ENCODE measurements around the gene CD160.

CD160 gene

DNA sequence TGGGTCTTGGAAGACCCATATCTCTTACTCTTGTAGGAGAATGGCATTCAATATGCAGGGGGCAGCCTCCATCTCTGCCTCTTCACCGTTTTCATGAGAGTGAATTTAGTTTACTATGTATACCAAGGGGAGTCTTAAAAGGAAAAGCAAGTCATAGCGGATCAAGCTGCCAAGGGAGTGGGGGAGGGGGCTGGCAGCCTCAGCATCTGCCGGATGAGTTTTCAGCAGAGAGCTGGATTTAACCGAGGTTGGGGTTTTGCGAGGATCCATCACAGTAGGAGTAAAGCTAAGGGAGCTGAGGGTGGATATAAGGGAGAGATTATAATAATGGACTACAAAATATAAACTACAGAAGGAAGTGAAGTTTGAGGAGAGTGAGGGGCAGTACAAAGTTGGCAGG, 9.9 kb downstream of the CD160 start:
- DNase-seq (ENCODE audit: extremely low read depth, low read depth), result no peak
- no peak overlapping the region for H3K4me3 ChIP-seq (replicated peaks; ENCODE audit: low read depth, low read length)
- TF ChIP-seq, protein P1, sequence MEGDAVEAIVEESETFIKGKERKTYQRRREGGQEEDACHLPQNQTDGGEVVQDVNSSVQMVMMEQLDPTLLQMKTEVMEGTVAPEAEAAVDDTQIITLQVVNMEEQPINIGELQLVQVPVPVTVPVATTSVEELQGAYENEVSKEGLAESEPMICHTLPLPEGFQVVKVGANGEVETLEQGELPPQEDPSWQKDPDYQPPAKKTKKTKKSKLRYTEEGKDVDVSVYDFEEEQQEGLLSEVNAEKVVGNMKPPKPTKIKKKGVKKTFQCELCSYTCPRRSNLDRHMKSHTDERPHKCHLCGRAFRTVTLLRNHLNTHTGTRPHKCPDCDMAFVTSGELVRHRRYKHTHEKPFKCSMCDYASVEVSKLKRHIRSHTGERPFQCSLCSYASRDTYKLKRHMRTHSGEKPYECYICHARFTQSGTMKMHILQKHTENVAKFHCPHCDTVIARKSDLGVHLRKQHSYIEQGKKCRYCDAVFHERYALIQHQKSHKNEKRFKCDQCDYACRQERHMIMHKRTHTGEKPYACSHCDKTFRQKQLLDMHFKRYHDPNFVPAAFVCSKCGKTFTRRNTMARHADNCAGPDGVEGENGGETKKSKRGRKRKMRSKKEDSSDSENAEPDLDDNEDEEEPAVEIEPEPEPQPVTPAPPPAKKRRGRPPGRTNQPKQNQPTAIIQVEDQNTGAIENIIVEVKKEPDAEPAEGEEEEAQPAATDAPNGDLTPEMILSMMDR (IDR thresholded peaks at IDR 0.05; ENCODE audit: low read depth, low read length, missing control alignments), result no peak

DNA sequence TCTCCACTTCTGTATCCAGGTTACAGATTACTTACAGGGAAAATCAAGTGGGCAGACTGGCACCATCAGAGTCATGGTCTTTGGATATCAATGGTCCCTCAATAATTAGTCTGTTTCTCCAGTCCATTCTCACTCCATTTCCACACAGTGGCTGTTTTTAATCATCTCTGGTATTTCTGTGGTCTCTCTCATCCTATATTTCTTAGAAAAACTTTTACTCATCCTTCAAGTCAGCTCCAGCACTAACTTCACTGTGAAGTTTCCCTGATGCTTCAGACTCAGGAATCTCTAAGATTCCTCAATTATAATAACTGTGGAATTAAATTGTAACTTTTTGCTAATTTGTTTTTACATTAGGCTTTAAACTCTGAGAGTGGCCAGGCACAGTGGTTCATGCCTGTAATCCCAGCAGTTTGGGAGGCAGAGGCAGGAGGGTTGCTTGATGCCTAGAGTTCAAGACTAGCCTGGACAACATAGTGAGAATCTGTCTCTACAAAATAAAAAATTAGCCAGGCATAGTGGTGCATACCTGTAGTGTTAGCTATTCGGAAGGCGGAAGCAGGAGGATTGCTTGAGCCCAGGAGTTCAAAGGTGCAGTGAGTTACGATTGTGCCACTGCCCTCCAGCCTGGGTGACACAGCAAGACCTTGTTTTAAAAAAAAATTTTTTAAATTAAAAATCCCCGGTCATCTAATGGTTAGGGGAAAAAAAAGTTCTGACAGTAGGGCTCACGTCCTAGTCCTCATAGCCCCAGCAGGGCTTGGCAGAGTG, 10.6 kb downstream of the CD160 start:
- H3K4me3 ChIP-seq (replicated peaks; ENCODE audit: low read depth, low read length), result no peak overlapping the region
- no peak for DNase-seq (ENCODE audit: extremely low read depth, low read depth)
- TF ChIP-seq, protein P1 (IDR thresholded peaks at IDR 0.05; ENCODE audit: low read depth, low read length, missing control alignments), result no peak

DNA sequence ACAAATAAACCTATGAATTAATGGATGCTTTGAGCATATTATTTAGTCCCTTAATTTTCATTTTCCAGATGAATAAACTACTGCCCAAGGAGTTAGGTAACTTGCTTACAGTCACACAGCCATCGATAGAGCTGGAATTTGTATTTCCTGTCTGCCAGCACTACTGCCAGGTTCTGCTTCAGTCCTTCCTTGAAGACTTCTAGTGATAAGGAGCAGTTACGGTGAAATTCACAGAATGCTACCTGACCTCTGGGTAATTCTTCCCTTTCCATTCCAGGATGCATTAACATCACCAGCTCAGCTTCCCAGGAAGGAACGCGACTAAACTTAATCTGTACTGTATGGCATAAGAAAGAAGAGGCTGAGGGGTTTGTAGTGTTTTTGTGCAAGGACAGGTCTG, 11.2 kb downstream of the CD160 start:
- H3K4me3 ChIP-seq (replicated peaks; ENCODE audit: low read depth, low read length), result no peak overlapping the region
- no peak for DNase-seq (ENCODE audit: extremely low read depth, low read depth)
- TF ChIP-seq, protein P1 (IDR thresholded peaks at IDR 0.05; ENCODE audit: low read depth, low read length, missing control alignments), result no peak

DNA sequence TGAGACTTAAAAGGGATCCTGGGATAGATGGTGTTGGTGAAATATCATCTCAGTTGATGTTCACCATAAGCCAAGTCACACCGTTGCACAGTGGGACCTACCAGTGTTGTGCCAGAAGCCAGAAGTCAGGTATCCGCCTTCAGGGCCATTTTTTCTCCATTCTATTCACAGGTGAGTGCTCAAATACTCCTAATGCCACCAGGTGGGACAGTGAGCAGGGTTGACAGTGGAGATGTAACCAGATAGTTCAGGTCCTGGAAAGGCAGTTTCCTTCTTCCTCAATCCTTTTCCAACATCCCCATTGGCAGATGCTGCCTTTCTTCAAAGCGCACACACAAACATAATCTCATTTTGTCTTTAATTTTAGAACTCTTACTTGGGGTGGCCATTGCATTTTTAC, 11.6 kb downstream of the CD160 start:
- no peak overlapping the region for H3K4me3 ChIP-seq (replicated peaks; ENCODE audit: low read depth, low read length)
- TF ChIP-seq, protein P1 (IDR thresholded peaks at IDR 0.05; ENCODE audit: low read depth, low read length, missing control alignments), result no peak
- DNase-seq (ENCODE audit: extremely low read depth, low read depth), result no peak

DNA sequence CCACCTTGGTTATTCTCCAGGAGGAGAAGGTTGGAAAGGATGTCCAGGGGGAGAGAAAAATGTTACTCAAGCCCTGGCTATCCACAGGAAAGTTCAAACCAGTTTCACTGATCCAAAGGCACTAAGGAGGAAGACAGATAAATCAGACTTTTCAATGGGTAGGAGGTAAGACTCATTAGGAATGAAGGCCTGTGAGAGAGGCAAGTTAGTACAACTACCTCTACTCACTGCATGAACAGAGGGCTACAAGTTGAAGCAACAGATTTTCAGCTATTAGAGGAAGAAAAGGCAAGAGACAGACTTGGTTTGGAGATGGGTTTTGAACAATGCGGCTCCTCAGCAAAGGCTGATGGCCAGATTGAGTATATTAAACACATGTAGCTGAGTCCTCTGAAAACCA, 16.9 kb downstream of the CD160 start:
- DNase-seq (ENCODE audit: extremely low read depth, low read depth), result no peak
- H3K4me3 ChIP-seq (replicated peaks; ENCODE audit: low read depth, low read length), result no peak overlapping the region
- TF ChIP-seq, protein P1 (IDR thresholded peaks at IDR 0.05; ENCODE audit: low read depth, low read length, missing control alignments), result no peak

DNA sequence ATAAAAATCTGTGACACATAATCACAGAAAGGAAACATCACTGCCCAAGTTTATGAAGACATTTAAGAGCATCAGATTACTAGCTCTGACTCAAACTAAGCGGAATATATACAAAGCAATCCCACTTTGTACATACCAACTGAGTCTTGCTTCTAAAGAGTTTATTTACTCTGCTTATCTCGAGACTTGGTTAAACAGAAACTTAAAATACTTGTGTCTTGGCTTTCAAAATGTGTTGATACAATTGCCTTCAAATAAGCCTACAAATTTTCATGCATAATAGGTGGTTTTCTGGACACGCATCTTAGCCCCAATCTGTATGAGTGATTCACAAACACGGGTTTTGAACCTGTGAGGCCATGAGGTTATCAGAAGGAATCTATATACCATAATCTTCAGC, 21.0 kb downstream of the CD160 start:
- DNase-seq (ENCODE audit: extremely low read depth, low read depth), result peak; percentile 29
- TF ChIP-seq, protein P1 (IDR thresholded peaks at IDR 0.05; ENCODE audit: low read depth, low read length, missing control alignments), result no peak
- no peak overlapping the region for H3K4me3 ChIP-seq (replicated peaks; ENCODE audit: low read depth, low read length)
